Hepatocyte (in vitro differentiated cells): ENCODE results near the gene NDUFB10.

Experiments used
- EZH2 ChIP-seq: fragments of 200-600 bp; sonication (generic); IDR thresholded peaks from 2 replicates; pipeline ENCODE4 v1.6.1; 2016; ENCODE audit warnings: antibody characterized with exemption, mild to moderate bottlenecking, borderline replicate concordance
- EZH2phosphoT487 ChIP-seq: fragments of 200-600 bp; sonication (generic); IDR thresholded peaks from one replicate; pipeline ENCODE4 v1.6.1; 2018; ENCODE audit warnings: antibody characterized with exemption, mild to moderate bottlenecking, low read depth, moderate library complexity; ENCODE audit not compliant: unreplicated experiment, severe bottlenecking
- TF ChIP-seq, protein P1 (sequence below): fragments of 200-600 bp; sonication (generic); IDR thresholded peaks from 2 replicates; pipeline ENCODE4 v1.5.1; 2016; ENCODE audit warnings: antibody characterized with exemption, mild to moderate bottlenecking; ENCODE audit not compliant: poor library complexity

DNA sequence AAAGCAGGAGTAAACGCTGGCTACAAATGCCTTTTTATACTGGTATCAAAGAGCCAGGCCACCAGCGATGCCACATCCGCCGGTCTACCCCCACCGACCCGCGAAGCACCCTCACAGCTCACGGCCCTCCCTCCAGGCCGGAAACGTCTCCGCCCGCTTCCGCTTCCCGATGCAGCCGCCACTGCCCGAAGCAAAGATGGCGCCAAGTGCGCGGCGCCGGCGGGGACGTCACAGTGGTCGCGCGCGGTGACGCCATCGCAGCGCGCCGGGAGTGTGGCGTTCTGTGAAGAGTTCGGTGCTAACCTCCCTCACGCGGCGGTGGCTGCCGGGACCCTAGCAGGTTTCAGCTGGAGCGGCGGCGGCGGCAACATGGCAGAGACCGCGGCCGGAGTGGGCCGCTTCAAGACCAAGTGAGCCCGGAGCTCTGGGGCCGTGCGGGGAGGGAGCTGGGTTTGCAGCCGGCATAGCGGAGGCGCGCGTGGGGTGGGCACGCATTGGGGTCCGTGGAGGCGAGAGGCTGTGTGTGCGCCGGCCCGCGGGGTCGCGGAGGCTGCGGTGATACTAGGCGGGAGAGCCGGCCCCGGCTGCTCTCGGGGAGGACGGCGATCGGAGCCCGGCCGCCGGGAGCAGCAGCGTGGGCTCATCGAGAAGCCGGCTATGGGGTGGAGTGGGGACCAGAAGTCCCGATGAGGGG is 12.6 kb downstream of the NDUFB10 start, which contains the start of gene TBL3:
- TF ChIP-seq, protein P1, sequence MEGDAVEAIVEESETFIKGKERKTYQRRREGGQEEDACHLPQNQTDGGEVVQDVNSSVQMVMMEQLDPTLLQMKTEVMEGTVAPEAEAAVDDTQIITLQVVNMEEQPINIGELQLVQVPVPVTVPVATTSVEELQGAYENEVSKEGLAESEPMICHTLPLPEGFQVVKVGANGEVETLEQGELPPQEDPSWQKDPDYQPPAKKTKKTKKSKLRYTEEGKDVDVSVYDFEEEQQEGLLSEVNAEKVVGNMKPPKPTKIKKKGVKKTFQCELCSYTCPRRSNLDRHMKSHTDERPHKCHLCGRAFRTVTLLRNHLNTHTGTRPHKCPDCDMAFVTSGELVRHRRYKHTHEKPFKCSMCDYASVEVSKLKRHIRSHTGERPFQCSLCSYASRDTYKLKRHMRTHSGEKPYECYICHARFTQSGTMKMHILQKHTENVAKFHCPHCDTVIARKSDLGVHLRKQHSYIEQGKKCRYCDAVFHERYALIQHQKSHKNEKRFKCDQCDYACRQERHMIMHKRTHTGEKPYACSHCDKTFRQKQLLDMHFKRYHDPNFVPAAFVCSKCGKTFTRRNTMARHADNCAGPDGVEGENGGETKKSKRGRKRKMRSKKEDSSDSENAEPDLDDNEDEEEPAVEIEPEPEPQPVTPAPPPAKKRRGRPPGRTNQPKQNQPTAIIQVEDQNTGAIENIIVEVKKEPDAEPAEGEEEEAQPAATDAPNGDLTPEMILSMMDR, result no peak
- TF ChIP-seq EZH2 (no peak), EZH2phosphoT487 (no peak)
